ENCODE data around the gene HNRNPK.

The HNRNPK gene

DNA sequence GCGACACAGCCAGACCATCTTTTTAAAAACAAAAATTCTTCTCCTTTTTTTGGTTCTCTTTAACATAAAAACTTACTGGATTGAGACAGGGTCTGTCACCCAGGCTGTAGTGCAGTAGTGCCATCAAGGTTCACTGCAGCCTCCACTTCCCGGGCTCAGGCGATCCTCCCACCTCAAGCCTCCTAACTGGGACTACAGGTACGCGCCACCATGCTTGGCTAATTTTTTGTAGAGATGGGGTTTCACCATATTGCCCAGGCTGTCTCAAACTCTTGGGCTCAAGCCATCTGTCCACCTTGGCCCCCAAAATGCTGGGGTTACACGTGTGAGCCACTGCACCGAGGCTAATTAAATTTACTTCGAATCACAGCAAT, 13.8 kb downstream of the HNRNPK start:
- ChIA-PET POLR2A (no interaction called here), CTCF (interaction anchor here (0.7 kb wide), 1 partner anchor 12 kb away, joined by 3 read pairs; no protein-coding TSS in a partner anchor)
- no peak overlapping the region for H3K27ac ChIP-seq (ENCODE audit: insufficient read depth in 1 of 2, low read depth in 1 of 2, low read length in 2 of 2, poor library complexity in 1 of 2, severe bottlenecking in 2 of 2)
- 99% methylated on average over 7 of the region's 8 CpGs for WGBS (ENCODE audit: insufficient coverage)
- H3K9me3 ChIP-seq (ENCODE audit: control extremely low read depth in 1 of 5, control insufficient read depth in 4 of 5, insufficient read depth in 2 of 5, low read depth in 1 of 5, low read length in 4 of 5) = no peaks in the 10 kb centered on the region
- H3K27me3 ChIP-seq (replicated peaks in 2 of 5; ENCODE audit: control insufficient read depth in 4 of 5, insufficient read depth in 5 of 5, low read length in 4 of 5) = no peaks in the 10 kb centered on the region
- no peaks in the 10 kb centered on the region for H3K4me1 ChIP-seq (ENCODE audit: control extremely low read depth in 1 of 4, control insufficient read depth in 4 of 4, insufficient read depth in 4 of 4, low read length in 3 of 4)
- no peak for DNase-seq
- no peak overlapping the region for H3K4me3 ChIP-seq (ENCODE audit: control insufficient read depth in 1 of 7, extremely low read depth in 1 of 7, insufficient read depth in 4 of 7, low read depth in 2 of 7, low read length in 6 of 7)
- peaks cover 9 to 37% (median 26%) of the 10 kb centered on the region in 4 experiments for H3K36me3 ChIP-seq (ENCODE audit: control insufficient read depth in 4 of 4, insufficient read depth in 4 of 4, low read length in 3 of 4)

DNA sequence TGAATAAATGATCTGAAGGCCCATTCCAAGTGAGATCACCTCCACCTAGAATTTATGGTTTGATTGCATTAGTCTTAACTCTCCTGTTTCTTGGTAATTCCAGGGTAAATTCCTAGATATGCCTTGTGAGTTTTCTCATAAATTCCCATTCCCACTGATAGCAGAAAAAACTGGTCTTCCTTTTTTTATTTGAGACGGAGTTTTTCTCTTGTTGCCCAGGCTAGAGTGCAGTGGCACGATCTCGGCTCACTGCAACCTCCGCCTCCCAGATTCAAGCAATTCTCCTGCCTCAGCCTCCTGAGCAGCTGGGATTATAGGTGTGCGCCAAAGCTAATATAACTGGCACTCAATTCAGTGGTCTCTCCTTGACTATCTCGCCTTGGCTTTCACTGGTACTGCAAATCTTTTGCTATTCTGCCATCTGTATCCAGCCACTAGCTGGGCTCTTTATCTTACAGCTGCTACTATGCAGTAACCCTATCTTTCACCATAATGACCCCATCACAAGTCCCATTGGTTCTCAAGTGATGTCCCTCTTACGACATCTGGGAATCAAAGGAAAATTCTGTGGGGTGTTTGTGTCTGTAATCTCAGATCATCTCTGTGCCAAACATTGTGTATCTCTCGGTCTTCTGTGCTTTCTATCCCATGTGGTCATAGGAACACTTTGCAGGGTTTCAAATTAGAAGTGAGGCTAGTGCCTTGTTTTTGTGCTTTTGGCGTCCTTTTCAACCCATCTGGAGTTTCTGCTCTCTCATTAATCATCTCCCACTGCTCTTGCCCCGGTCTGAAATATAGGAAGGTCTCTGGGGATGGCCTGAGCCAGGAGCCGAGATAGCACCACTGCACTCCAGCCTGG, 14.4 kb downstream of the HNRNPK start:
- ChIA-PET CTCF (interaction anchor here (1.8 kb wide), 1 partner anchor 296 kb away, joined by 5 read pairs; no protein-coding TSS in a partner anchor), POLR2A (no interaction called here)
- Histone ChIP-seq H3K9me3 (ENCODE audit: control extremely low read depth in 1 of 5, control insufficient read depth in 4 of 5, insufficient read depth in 2 of 5, low read depth in 1 of 5, low read length in 4 of 5) (no peaks in the 10 kb centered on the region), H3K4me3 (ENCODE audit: control insufficient read depth in 1 of 7, extremely low read depth in 1 of 7, insufficient read depth in 4 of 7, low read depth in 2 of 7, low read length in 6 of 7) (no peak overlapping the region), H3K4me1 (ENCODE audit: control extremely low read depth in 1 of 4, control insufficient read depth in 4 of 4, insufficient read depth in 4 of 4, low read length in 3 of 4) (no peaks in the 10 kb centered on the region), H3K27me3 (replicated peaks in 2 of 5; ENCODE audit: control insufficient read depth in 4 of 5, insufficient read depth in 5 of 5, low read length in 4 of 5) (no peaks in the 10 kb centered on the region), H3K36me3 (ENCODE audit: control insufficient read depth in 4 of 4, insufficient read depth in 4 of 4, low read length in 3 of 4) (peaks cover 8 to 31% (median 23%) of the 10 kb centered on the region in 4 experiments), H3K27ac (ENCODE audit: insufficient read depth in 1 of 2, low read depth in 1 of 2, low read length in 2 of 2, poor library complexity in 1 of 2, severe bottlenecking in 2 of 2) (no peak overlapping the region)
- WGBS (ENCODE audit: insufficient coverage) = 91% methylated on average over 9 of the region's 11 CpGs
- peak in 2 of 3 donors; percentile 30 to 50 for DNase-seq

GRCh38 chr9:83964973-83965349, 15.1 kb downstream of the HNRNPK start:
- peak in 2 of 3 donors; percentile 32 to 37 for DNase-seq
- no peaks in the 10 kb centered on the region for H3K27me3 ChIP-seq (replicated peaks in 2 of 5; ENCODE audit: control insufficient read depth in 4 of 5, insufficient read depth in 5 of 5, low read length in 4 of 5)
- H3K27ac ChIP-seq (ENCODE audit: insufficient read depth in 1 of 2, low read depth in 1 of 2, low read length in 2 of 2, poor library complexity in 1 of 2, severe bottlenecking in 2 of 2) = no peak overlapping the region
- H3K4me1 ChIP-seq (ENCODE audit: control extremely low read depth in 1 of 4, control insufficient read depth in 4 of 4, insufficient read depth in 4 of 4, low read length in 3 of 4) = no peaks in the 10 kb centered on the region
- peaks cover 8 to 25% (median 20%) of the 10 kb centered on the region in 4 experiments for H3K36me3 ChIP-seq (ENCODE audit: control insufficient read depth in 4 of 4, insufficient read depth in 4 of 4, low read length in 3 of 4)
- no peak overlapping the region for H3K4me3 ChIP-seq (ENCODE audit: control insufficient read depth in 1 of 7, extremely low read depth in 1 of 7, insufficient read depth in 4 of 7, low read depth in 2 of 7, low read length in 6 of 7)
- ChIA-PET CTCF (interaction anchor here (1.8 kb wide), 1 partner anchor 296 kb away, joined by 5 read pairs; no protein-coding TSS in a partner anchor), POLR2A (no interaction called here)
- no peaks in the 10 kb centered on the region for H3K9me3 ChIP-seq (ENCODE audit: control extremely low read depth in 1 of 5, control insufficient read depth in 4 of 5, insufficient read depth in 2 of 5, low read depth in 1 of 5, low read length in 4 of 5)
- 95% methylated on average over 2 of the region's 2 CpGs for WGBS (ENCODE audit: insufficient coverage)

GRCh38 chr9:83962165-83962564, 17.9 kb downstream of the HNRNPK start:
- no peak overlapping the region for H3K27ac ChIP-seq (ENCODE audit: insufficient read depth in 1 of 2, low read depth in 1 of 2, low read length in 2 of 2, poor library complexity in 1 of 2, severe bottlenecking in 2 of 2)
- no peaks in the 10 kb centered on the region for H3K4me1 ChIP-seq (ENCODE audit: control extremely low read depth in 1 of 4, control insufficient read depth in 4 of 4, insufficient read depth in 4 of 4, low read length in 3 of 4)
- H3K36me3 ChIP-seq (ENCODE audit: control insufficient read depth in 4 of 4, insufficient read depth in 4 of 4, low read length in 3 of 4) = peaks cover 3 to 5% (median 4%) of the 10 kb centered on the region in 4 experiments
- CTCF ChIA-PET = interaction anchor here (0.9 to 2.4 kb wide), 4 partner anchors 14 to 25 kb away, joined by 3 to 7 read pairs (median 6); no protein-coding TSS in a partner anchor
- POLR2A ChIA-PET = no interaction called here
- H3K4me3 ChIP-seq (ENCODE audit: control insufficient read depth in 1 of 7, extremely low read depth in 1 of 7, insufficient read depth in 4 of 7, low read depth in 2 of 7, low read length in 6 of 7) = no peak overlapping the region
- WGBS (ENCODE audit: insufficient coverage) = 92% methylated on average over 2 of the region's 3 CpGs
- no peak for DNase-seq
- no peaks in the 10 kb centered on the region for H3K9me3 ChIP-seq (ENCODE audit: control extremely low read depth in 1 of 5, control insufficient read depth in 4 of 5, insufficient read depth in 2 of 5, low read depth in 1 of 5, low read length in 4 of 5)
- H3K27me3 ChIP-seq (replicated peaks in 2 of 5; ENCODE audit: control insufficient read depth in 4 of 5, insufficient read depth in 5 of 5, low read length in 4 of 5) = no peaks in the 10 kb centered on the region

GRCh38 chr9:83960991-83961390, 19.0 kb downstream of the HNRNPK start:
- WGBS (ENCODE audit: insufficient coverage) = 100% methylated on average over 4 of the region's 5 CpGs
- no peaks in the 10 kb centered on the region for H3K27me3 ChIP-seq (replicated peaks in 2 of 5; ENCODE audit: control insufficient read depth in 4 of 5, insufficient read depth in 5 of 5, low read length in 4 of 5)
- H3K4me3 ChIP-seq (ENCODE audit: control insufficient read depth in 1 of 7, extremely low read depth in 1 of 7, insufficient read depth in 4 of 7, low read depth in 2 of 7, low read length in 6 of 7) = no peak overlapping the region
- H3K27ac ChIP-seq (ENCODE audit: insufficient read depth in 1 of 2, low read depth in 1 of 2, low read length in 2 of 2, poor library complexity in 1 of 2, severe bottlenecking in 2 of 2) = no peak overlapping the region
- peaks cover 0 to 10% (median 8%) of the 10 kb centered on the region in 4 experiments for H3K4me1 ChIP-seq (ENCODE audit: control extremely low read depth in 1 of 4, control insufficient read depth in 4 of 4, insufficient read depth in 4 of 4, low read length in 3 of 4)
- DNase-seq = no peak
- ChIA-PET CTCF (interaction anchor here (1.3 kb wide), 1 partner anchor 10 kb away, joined by 4 read pairs; no protein-coding TSS in a partner anchor), POLR2A (interaction anchor here (0.6 kb wide), 1 partner anchor 809 kb away, joined by 3 read pairs; no protein-coding TSS in a partner anchor)
- no peaks in the 10 kb centered on the region for H3K9me3 ChIP-seq (ENCODE audit: control extremely low read depth in 1 of 5, control insufficient read depth in 4 of 5, insufficient read depth in 2 of 5, low read depth in 1 of 5, low read length in 4 of 5)
- no peaks in the 10 kb centered on the region for H3K36me3 ChIP-seq (ENCODE audit: control insufficient read depth in 4 of 4, insufficient read depth in 4 of 4, low read length in 3 of 4)

- CTCF ChIA-PET = interaction anchor here (1.5 kb wide), 1 partner anchor 20 kb away, joined by 3 read pairs; no protein-coding TSS in a partner anchor
- peaks cover 5 to 19% (median 10%) of the 10 kb centered on the region in 4 experiments for H3K4me1 ChIP-seq (ENCODE audit: control extremely low read depth in 1 of 4, control insufficient read depth in 4 of 4, insufficient read depth in 4 of 4, low read length in 3 of 4)
- no peaks in the 10 kb centered on the region for H3K9me3 ChIP-seq (ENCODE audit: control extremely low read depth in 1 of 5, control insufficient read depth in 4 of 5, insufficient read depth in 2 of 5, low read depth in 1 of 5, low read length in 4 of 5)
- no peak for DNase-seq
- no CpG with 5 or more reads among the region's 4 CpGs for WGBS (ENCODE audit: insufficient coverage)
- H3K36me3 ChIP-seq (ENCODE audit: control insufficient read depth in 4 of 4, insufficient read depth in 4 of 4, low read length in 3 of 4) = no peaks in the 10 kb centered on the region
- no peaks in the 10 kb centered on the region for H3K27me3 ChIP-seq (replicated peaks in 2 of 5; ENCODE audit: control insufficient read depth in 4 of 5, insufficient read depth in 5 of 5, low read length in 4 of 5)
- no peak overlapping the region for H3K4me3 ChIP-seq (ENCODE audit: control insufficient read depth in 1 of 7, extremely low read depth in 1 of 7, insufficient read depth in 4 of 7, low read depth in 2 of 7, low read length in 6 of 7)
- no peak overlapping the region for H3K27ac ChIP-seq (ENCODE audit: insufficient read depth in 1 of 2, low read depth in 1 of 2, low read length in 2 of 2, poor library complexity in 1 of 2, severe bottlenecking in 2 of 2)
- POLR2A ChIA-PET = interaction anchor here (0.7 kb wide), 1 partner anchor 11 kb away, joined by 3 read pairs; no protein-coding TSS in a partner anchor
Observed at GRCh38 chr9:83959061-83959460, 21.0 kb downstream of the HNRNPK start.

DNA sequence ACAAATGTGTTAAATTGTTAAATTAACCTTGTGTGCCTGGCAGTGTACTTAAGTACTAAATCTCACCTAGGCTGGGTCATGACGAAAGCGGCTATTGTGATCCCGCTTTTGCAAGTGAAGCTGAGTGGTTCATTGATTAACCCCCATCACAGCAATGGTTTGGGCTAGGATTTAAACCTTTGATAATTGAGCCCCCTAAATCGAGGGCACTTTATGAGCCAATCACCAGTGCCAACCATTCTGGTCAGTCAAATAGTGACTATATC, 22.8 kb downstream of the HNRNPK start:
- peaks cover 5 to 19% (median 10%) of the 10 kb centered on the region in 4 experiments for H3K4me1 ChIP-seq (ENCODE audit: control extremely low read depth in 1 of 4, control insufficient read depth in 4 of 4, insufficient read depth in 4 of 4, low read length in 3 of 4)
- peak in 1 of 3 donors; percentile 23 for DNase-seq
- no peaks in the 10 kb centered on the region for H3K27me3 ChIP-seq (replicated peaks in 2 of 5; ENCODE audit: control insufficient read depth in 4 of 5, insufficient read depth in 5 of 5, low read length in 4 of 5)
- H3K9me3 ChIP-seq (ENCODE audit: control extremely low read depth in 1 of 5, control insufficient read depth in 4 of 5, insufficient read depth in 2 of 5, low read depth in 1 of 5, low read length in 4 of 5) = no peaks in the 10 kb centered on the region
- ChIA-PET CTCF (interaction anchor here (0.9 to 1.6 kb wide), 2 partner anchors 23 to 35 kb away, joined by 3 to 4 read pairs; partner anchors contain the start of genes KIF27 and RMI1), POLR2A (interaction anchor here (1.0 kb wide), 1 partner anchor 23 kb away, joined by 3 read pairs; the partner anchor contains the start of gene RMI1)
- H3K4me3 ChIP-seq (ENCODE audit: control insufficient read depth in 1 of 7, extremely low read depth in 1 of 7, insufficient read depth in 4 of 7, low read depth in 2 of 7, low read length in 6 of 7) = peak overlapping the region in 5 of 7 experiments; percentile 62 to 81 (median 73)
- no peaks in the 10 kb centered on the region for H3K36me3 ChIP-seq (ENCODE audit: control insufficient read depth in 4 of 4, insufficient read depth in 4 of 4, low read length in 3 of 4)
- 97% methylated on average over 3 of the region's 4 CpGs for WGBS (ENCODE audit: insufficient coverage)
- H3K27ac ChIP-seq (ENCODE audit: insufficient read depth in 1 of 2, low read depth in 1 of 2, low read length in 2 of 2, poor library complexity in 1 of 2, severe bottlenecking in 2 of 2) = no peak overlapping the region
